Mesenchymal stem cell (in vitro differentiated cells and primary cell): Measurements from ENCODE around the gene SEMA4D.

Experiments
- DNase-seq: peaks from one replicate; pipeline ENCODE4 v3.0.0-alpha.2; 2013
- H2AFZ ChIP-seq: one replicate; pipeline ENCODE4 v1.6.1; 2013; ENCODE audit warnings: low read depth, mild to moderate bottlenecking, control low read depth, inconsistent platforms, low read length, moderate library complexity
- H2AK5ac ChIP-seq: 2 replicates; pipeline ENCODE4 v1.6.1; 2013; ENCODE audit warnings: low read length, moderate library complexity, mild to moderate bottlenecking, inconsistent platforms; ENCODE audit not compliant: severe bottlenecking
- H2BK120ac ChIP-seq: one replicate; pipeline ENCODE4 v1.6.1; 2013; ENCODE audit warnings: low read depth, mild to moderate bottlenecking, inconsistent platforms, low read length, moderate library complexity
- H2BK12ac ChIP-seq, 2 experiments: one replicate each; pipeline ENCODE4 v1.6.1; 2013; ENCODE audit warnings: inconsistent platforms in 2 of 2, low read length in 2 of 2, mild to moderate bottlenecking in 2 of 2, moderate library complexity in 2 of 2, control low read depth in 1 of 2
- H2BK15ac ChIP-seq: one replicate; pipeline ENCODE4 v1.6.1; 2013; ENCODE audit warnings: mild to moderate bottlenecking, low read depth, inconsistent platforms; ENCODE audit not compliant: poor library complexity, severe bottlenecking
- H2BK5ac ChIP-seq: 2 replicates; pipeline ENCODE4 v1.6.1; 2013; ENCODE audit warnings: low read depth, mild to moderate bottlenecking, low read length, control low read depth, inconsistent platforms; ENCODE audit not compliant: poor library complexity, severe bottlenecking
- H3K14ac ChIP-seq, 2 experiments: one replicate each; pipeline ENCODE4 v1.6.1; 2013; ENCODE audit warnings: inconsistent platforms in 2 of 2, low read length in 2 of 2, control low read depth in 1 of 2, mild to moderate bottlenecking in 1 of 2, moderate library complexity in 1 of 2
- H3K18ac ChIP-seq, 2 experiments: one replicate each; pipeline ENCODE4 v1.6.1; 2013; ENCODE audit warnings: inconsistent platforms in 2 of 2, low read length in 2 of 2, control low read depth in 1 of 2, low read depth in 1 of 2, mild to moderate bottlenecking in 1 of 2
- H3K23ac ChIP-seq, 2 experiments: one replicate each; pipeline ENCODE4 v1.6.1; 2013; ENCODE audit warnings: inconsistent platforms in 2 of 2, low read length in 2 of 2, mild to moderate bottlenecking in 2 of 2, moderate library complexity in 2 of 2, control low read depth in 1 of 2
- H3K27ac ChIP-seq: 2 replicates; pipeline ENCODE4 v1.5.1; 2013; ENCODE audit warnings: mild to moderate bottlenecking, moderate library complexity, low read length, control low read depth, inconsistent platforms; ENCODE audit not compliant: poor library complexity, severe bottlenecking
- H3K27me3 ChIP-seq, 2 experiments: 2 replicates each; pipeline versions ENCODE4 v1.6.1 to v1.7.0; 2013; ENCODE audit warnings: low read length in 2 of 2, mild to moderate bottlenecking in 2 of 2, moderate library complexity in 2 of 2, control low read depth in 1 of 2, inconsistent platforms in 1 of 2; ENCODE audit not compliant: control insufficient read depth in 1 of 2, insufficient read depth in 1 of 2
- H3K36me3 ChIP-seq, 2 experiments: 2 replicates each; pipeline versions ENCODE4 v1.6.1 to v1.7.0; 2013; ENCODE audit warnings: low read length in 2 of 2, control low read depth in 1 of 2, inconsistent platforms in 1 of 2, low read depth in 1 of 2, mild to moderate bottlenecking in 1 of 2; ENCODE audit not compliant: insufficient read depth in 2 of 2, control insufficient read depth in 1 of 2
- H3K4ac ChIP-seq, 2 experiments: one replicate each; pipeline ENCODE4 v1.6.1; 2013; ENCODE audit warnings: inconsistent platforms in 2 of 2, low read length in 2 of 2, mild to moderate bottlenecking in 2 of 2, moderate library complexity in 2 of 2, control low read depth in 1 of 2, low read depth in 1 of 2
- H3K4me1 ChIP-seq: 2 replicates; pipeline ENCODE4 v1.6.1; 2013; ENCODE audit warnings: low read depth, low read length, control low read depth; ENCODE audit not compliant: control insufficient read depth, insufficient read depth
- H3K4me2 ChIP-seq: 2 replicates; pipeline ENCODE4 v1.6.1; 2013; ENCODE audit warnings: low read length, mild to moderate bottlenecking, inconsistent platforms; ENCODE audit not compliant: poor library complexity, severe bottlenecking
- H3K4me3 ChIP-seq, 2 experiments: 2 replicates each; pipeline versions ENCODE4 v1.5.1 to v1.7.0; 2013; ENCODE audit warnings: low read length in 2 of 2, mild to moderate bottlenecking in 2 of 2, control low read depth in 1 of 2, low read depth in 1 of 2; ENCODE audit not compliant: insufficient read depth in 1 of 2
- H3K79me1 ChIP-seq: replicated peaks from 2 replicates; pipeline ENCODE4 v1.6.1; 2013; ENCODE audit warnings: mild to moderate bottlenecking, control low read depth, low read length, inconsistent platforms; ENCODE audit not compliant: poor library complexity, severe bottlenecking
- H3K9ac ChIP-seq: 2 replicates; pipeline ENCODE4 v1.7.0; 2013; ENCODE audit warnings: mild to moderate bottlenecking, low read length, moderate library complexity
- H3K9me3 ChIP-seq: 2 replicates; pipeline ENCODE4 v1.7.0; 2013; ENCODE audit warnings: mild to moderate bottlenecking, low read length; ENCODE audit not compliant: control insufficient read depth
- H4K8ac ChIP-seq: one replicate; pipeline ENCODE4 v1.6.1; 2013; ENCODE audit warnings: inconsistent platforms, mild to moderate bottlenecking, low read length, moderate library complexity
- H4K91ac ChIP-seq: one replicate; pipeline ENCODE4 v1.6.1; 2013; ENCODE audit warnings: mild to moderate bottlenecking, low read length, inconsistent platforms
- WGBS: methylation state at CpG from one replicate; pipeline ENCODE4 v1.1.7; 2013; ENCODE audit warnings: mixed read lengths; 5-methylcytosine and 5-hydroxymethylcytosine counted together

The SEMA4D gene

DNA sequence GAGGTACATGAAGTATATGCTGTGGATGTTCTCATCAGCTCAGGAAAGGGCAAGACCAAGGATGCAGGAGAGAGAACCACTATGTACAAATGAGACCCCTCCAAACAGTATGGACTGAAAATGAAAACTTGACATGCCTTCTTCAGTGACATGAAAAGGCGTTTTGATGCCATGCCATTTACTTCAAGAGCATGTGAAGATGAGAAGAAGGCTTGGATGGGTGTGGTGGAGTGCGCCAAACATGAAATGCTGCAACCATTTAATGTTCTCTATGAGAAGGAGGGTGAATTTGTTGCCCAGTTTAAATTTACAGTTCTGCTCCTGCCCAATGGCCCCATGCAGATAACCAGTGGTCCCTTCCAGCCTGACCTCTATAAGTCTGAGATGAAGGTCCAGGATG, 47.7 kb downstream of the SEMA4D start:
- peaks cover 0 to under 1% of the 10 kb centered on the region in 2 experiments for H3K27me3 ChIP-seq
- no peak overlapping the region for H3K18ac ChIP-seq
- H2AFZ ChIP-seq, result no peak overlapping the region
- H3K14ac ChIP-seq, result no peak overlapping the region
- H3K36me3 ChIP-seq, result peaks cover 0 to 28% of the 10 kb centered on the region in 2 experiments
- H3K4me3 ChIP-seq, result no peak overlapping the region
- H4K8ac ChIP-seq, result no peak overlapping the region
- WGBS, result 81% methylated on average over 2 of the region's 2 CpGs
- H2BK12ac ChIP-seq, result no peak overlapping the region
- no peak overlapping the region for H2BK120ac ChIP-seq
- H4K91ac ChIP-seq, result no peak overlapping the region
- H3K9ac ChIP-seq, result no peak overlapping the region
- no peak overlapping the region for H2BK15ac ChIP-seq
- no peak overlapping the region for H2AK5ac ChIP-seq
- no peak overlapping the region for H2BK5ac ChIP-seq
- no peak for DNase-seq
- H3K23ac ChIP-seq, result no peak overlapping the region
- peaks cover 3% of the 10 kb centered on the region for H3K4me1 ChIP-seq
- H3K4ac ChIP-seq, result no peak overlapping the region
- no peaks in the 10 kb centered on the region for H3K9me3 ChIP-seq
- peaks cover 36% of the 10 kb centered on the region for H3K79me1 ChIP-seq
- H3K27ac ChIP-seq, result no peak overlapping the region
- H3K4me2 ChIP-seq, result no peak overlapping the region

DNA sequence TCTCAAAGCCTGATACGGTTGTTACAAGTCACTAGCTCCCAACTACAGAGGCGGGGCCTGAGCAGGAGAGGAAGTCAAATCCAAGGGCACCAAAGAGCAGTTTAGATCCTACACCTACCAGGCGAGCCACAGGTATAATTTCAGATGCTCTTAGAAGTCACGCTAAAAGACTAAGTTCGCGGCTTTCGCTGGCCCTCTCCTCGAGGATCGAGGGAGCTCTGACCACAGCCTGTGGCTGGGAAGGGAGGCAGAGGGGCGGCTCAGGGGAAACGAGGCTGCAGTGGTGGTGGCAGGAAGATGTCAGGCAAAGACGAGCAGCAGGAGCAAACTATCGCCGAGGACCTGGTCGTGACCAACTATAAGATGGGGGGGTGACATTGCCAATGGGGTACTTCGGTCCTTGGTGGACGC, 48.6 kb downstream of the SEMA4D start:
- H3K9me3 ChIP-seq, result no peaks in the 10 kb centered on the region
- no peak overlapping the region for H3K4ac ChIP-seq
- H3K9ac ChIP-seq, result no peak overlapping the region
- no peak overlapping the region for H2BK12ac ChIP-seq
- peaks cover 4% of the 10 kb centered on the region for H3K4me1 ChIP-seq
- H2BK5ac ChIP-seq, result no peak overlapping the region
- no peak overlapping the region for H2AK5ac ChIP-seq
- no peak overlapping the region for H3K23ac ChIP-seq
- H3K27me3 ChIP-seq, result peaks cover 0 to 5% of the 10 kb centered on the region in 2 experiments
- H3K27ac ChIP-seq, result no peak overlapping the region
- H3K79me1 ChIP-seq, result peaks cover 27% of the 10 kb centered on the region
- peaks cover 0 to 22% of the 10 kb centered on the region in 2 experiments for H3K36me3 ChIP-seq
- no peak overlapping the region for H3K4me3 ChIP-seq
- no peak overlapping the region for H4K91ac ChIP-seq
- H2BK120ac ChIP-seq, result no peak overlapping the region
- no peak overlapping the region for H3K18ac ChIP-seq
- H2BK15ac ChIP-seq, result no peak overlapping the region
- no peak overlapping the region for H2AFZ ChIP-seq
- no peak for DNase-seq
- no peak overlapping the region for H4K8ac ChIP-seq
- no peak overlapping the region for H3K14ac ChIP-seq
- no peak overlapping the region for H3K4me2 ChIP-seq
- 89% methylated on average over 17 of the region's 17 CpGs for WGBS

DNA sequence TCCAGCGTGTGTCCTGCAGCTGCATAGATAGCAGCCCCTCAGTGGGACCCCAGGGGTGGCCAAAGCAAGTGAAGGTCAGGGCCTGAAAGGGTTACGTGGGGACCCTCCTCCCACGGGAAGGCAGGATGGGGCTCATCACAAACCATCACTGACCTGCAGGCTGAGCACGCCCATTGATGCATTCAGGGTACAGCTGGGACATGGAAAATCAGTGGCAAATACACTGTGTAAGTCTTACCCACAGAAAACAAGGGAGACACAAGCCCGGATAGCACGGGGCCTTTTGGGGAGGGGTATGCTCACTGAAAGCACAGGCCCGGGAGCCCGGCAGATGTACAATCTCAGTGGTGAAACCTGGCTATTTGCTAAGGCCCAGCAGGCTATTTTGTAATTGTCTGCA, 49.1 kb downstream of the SEMA4D start:
- H2BK12ac ChIP-seq, result no peak overlapping the region

DNA sequence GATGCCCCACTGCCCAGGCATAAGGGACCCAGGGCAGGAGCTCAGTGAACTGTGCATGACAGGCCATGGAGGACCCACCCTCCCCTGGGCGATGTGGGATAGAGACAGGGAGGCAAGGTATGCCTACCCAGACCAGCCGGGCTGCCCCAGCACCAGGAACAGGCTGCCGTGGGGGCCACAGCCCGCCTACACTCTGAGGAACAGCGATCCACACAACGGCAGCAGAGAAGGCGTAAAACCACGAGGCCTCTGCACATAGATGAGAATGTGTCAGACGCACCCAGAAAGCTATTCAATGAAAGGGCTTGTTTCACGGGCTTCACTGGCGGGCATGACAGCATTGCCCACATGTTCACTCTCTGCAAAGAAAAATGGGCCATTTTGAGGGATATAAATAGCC, 49.5 kb downstream of the SEMA4D start:
- peaks cover 31% of the 10 kb centered on the region for H3K79me1 ChIP-seq
- no peak for DNase-seq
- no peak overlapping the region for H3K9ac ChIP-seq
- no peak overlapping the region for H2AFZ ChIP-seq
- H3K27me3 ChIP-seq, result peaks cover 0 to 5% of the 10 kb centered on the region in 2 experiments
- no peak overlapping the region for H3K4me2 ChIP-seq
- no peak overlapping the region for H3K23ac ChIP-seq
- WGBS, result 80% methylated on average over 11 of the region's 11 CpGs
- H4K8ac ChIP-seq, result no peak overlapping the region
- peak overlapping the region in 1 of 2 experiments; percentile 2 for H3K14ac ChIP-seq
- H4K91ac ChIP-seq, result no peak overlapping the region
- no peak overlapping the region for H2BK5ac ChIP-seq
- no peak overlapping the region for H2BK120ac ChIP-seq
- H3K4ac ChIP-seq, result no peak overlapping the region
- H3K18ac ChIP-seq, result peak overlapping the region in 1 of 2 experiments; percentile 7
- no peak overlapping the region for H2BK12ac ChIP-seq
- no peak overlapping the region for H2AK5ac ChIP-seq
- H3K4me3 ChIP-seq, result no peak overlapping the region
- H3K9me3 ChIP-seq, result no peaks in the 10 kb centered on the region
- H2BK15ac ChIP-seq, result no peak overlapping the region
- no peak overlapping the region for H3K27ac ChIP-seq
- peaks cover 11% of the 10 kb centered on the region for H3K4me1 ChIP-seq
- peaks cover 0 to 24% of the 10 kb centered on the region in 2 experiments for H3K36me3 ChIP-seq

More for the DNA sequence above, 49.1 kb downstream of the SEMA4D start:
- peaks cover 7% of the 10 kb centered on the region for H3K4me1 ChIP-seq
- no peak overlapping the region for H3K4me2 ChIP-seq
- H3K23ac ChIP-seq, result no peak overlapping the region
- no peaks in the 10 kb centered on the region for H3K9me3 ChIP-seq
- no peak overlapping the region for H2BK120ac ChIP-seq
- no peak overlapping the region for H2BK15ac ChIP-seq
- H3K27me3 ChIP-seq, result peaks cover 0 to 5% of the 10 kb centered on the region in 2 experiments
- H3K36me3 ChIP-seq, result peaks cover 0 to 22% of the 10 kb centered on the region in 2 experiments
- H2BK5ac ChIP-seq, result no peak overlapping the region
- no peak overlapping the region for H3K4me3 ChIP-seq
- no peak overlapping the region for H3K9ac ChIP-seq
- no peak overlapping the region for H3K18ac ChIP-seq
- H3K4ac ChIP-seq, result no peak overlapping the region
- no peak overlapping the region for H3K27ac ChIP-seq
- no peak overlapping the region for H3K14ac ChIP-seq
- H2AFZ ChIP-seq, result no peak overlapping the region
- WGBS, result 92% methylated on average over 8 of the region's 8 CpGs
- H3K79me1 ChIP-seq, result peaks cover 29% of the 10 kb centered on the region
- no peak overlapping the region for H4K8ac ChIP-seq
- no peak overlapping the region for H4K91ac ChIP-seq
- H2AK5ac ChIP-seq, result no peak overlapping the region
- no peak for DNase-seq
